Ishikawa (cell line): Measurements from ENCODE around the gene GPR153.

Experiments
- CEBPB ChIP-seq: IDR thresholded peaks from 2 replicates; pipeline ENCODE4 v1.6.1; 2012
- CREB1 ChIP-seq: IDR thresholded peaks from 2 replicates; pipeline ENCODE4 v1.6.1; 2012; ENCODE audit warnings: low read depth
- EGR1 ChIP-seq: IDR thresholded peaks from 2 replicates; pipeline ENCODE4 v1.6.1; 2012
- EP300 ChIP-seq: IDR thresholded peaks from 2 replicates; pipeline ENCODE4 v1.6.1; 2012; ENCODE audit warnings: borderline replicate concordance
- FOXM1 ChIP-seq: IDR thresholded peaks from 2 replicates; pipeline ENCODE4 v1.6.1; 2012; ENCODE audit warnings: low read depth, borderline replicate concordance
- NFIC ChIP-seq: IDR thresholded peaks from 2 replicates; pipeline ENCODE4 v1.6.1; 2012
- RAD21 ChIP-seq: IDR thresholded peaks from 2 replicates; pipeline ENCODE4 v1.6.1; 2012; ENCODE audit warnings: low read depth
- TAF1 ChIP-seq: IDR thresholded peaks from 2 replicates; pipeline ENCODE4 v1.6.1; 2012; ENCODE audit warnings: low read depth, mild to moderate bottlenecking
- TCF12 ChIP-seq: IDR thresholded peaks from 2 replicates; pipeline ENCODE4 v1.6.1; 2012; ENCODE audit warnings: low read depth
- TEAD4 ChIP-seq: IDR thresholded peaks from 2 replicates; pipeline ENCODE4 v1.6.1; 2012
- YY1 ChIP-seq: IDR thresholded peaks from 2 replicates; pipeline ENCODE4 v1.6.1; 2012; ENCODE audit warnings: low read depth
- ZBTB7A ChIP-seq: IDR thresholded peaks from 2 replicates; pipeline ENCODE4 v1.6.1; 2012; ENCODE audit warnings: low read depth
- TF ChIP-seq, protein P1 (sequence below): IDR thresholded peaks from 2 replicates; pipeline ENCODE4 v1.6.1; 2012; ENCODE audit warnings: low read depth, mild to moderate bottlenecking
- TF ChIP-seq, protein P2 (sequence below): IDR thresholded peaks from 2 replicates; pipeline ENCODE4 v1.6.1; 2012
- TF ChIP-seq, protein P3 (sequence below): IDR thresholded peaks from 2 replicates; pipeline ENCODE4 v1.6.1; 2012

The GPR153 gene

DNA sequence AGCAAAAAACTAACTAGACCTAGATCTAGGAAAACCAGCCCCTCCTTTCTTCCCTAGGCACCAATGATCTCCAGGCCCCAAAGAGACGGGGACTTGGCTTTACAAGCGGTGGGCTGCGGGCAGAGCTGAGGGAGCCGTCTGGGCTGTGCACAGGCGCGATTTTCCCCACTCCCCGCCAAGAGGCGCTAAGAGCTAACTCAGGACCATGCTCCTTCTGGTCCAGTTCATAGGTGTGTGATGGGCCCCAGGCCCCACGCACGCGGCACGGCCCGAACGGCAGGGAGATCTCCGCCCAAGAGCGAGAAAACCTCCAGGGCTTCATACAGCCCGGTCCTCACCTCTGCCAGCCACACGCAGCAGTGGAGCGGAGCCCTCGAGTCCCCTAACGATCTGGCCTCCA lies 7.5 kb upstream of the GPR153 start:
- no peak for TF ChIP-seq TEAD4

DNA sequence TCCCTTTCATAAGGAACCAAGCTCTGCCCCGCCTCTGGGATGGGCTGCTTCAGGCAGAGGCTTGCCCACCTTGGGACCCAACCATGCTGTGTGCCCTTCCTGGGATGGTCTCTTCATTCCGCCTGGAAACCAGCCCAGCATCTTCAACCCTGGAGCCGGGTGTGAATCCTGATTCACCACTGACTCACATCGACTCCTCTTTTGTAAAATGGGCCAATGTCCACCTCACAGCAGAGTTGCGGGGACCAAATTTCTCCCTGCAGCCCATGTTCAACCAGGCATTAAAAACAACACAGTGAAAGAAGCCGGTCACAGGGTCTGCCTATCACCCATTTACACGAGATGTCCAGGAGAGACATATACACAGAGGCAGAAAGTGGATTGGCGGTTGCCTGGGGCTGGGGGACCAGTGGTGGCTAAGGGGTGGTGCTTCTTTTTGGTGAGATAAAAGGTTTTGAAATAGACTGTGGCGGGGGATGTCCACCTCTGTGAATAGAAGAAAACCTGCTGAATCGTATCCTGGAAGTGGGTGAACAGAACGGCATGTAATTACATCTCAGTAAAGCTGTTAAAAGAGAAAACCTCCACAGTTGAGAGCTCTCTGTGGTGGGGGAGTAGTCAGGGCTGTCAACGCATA lies 6.9 kb upstream of the GPR153 start:
- TF ChIP-seq CEBPB (no peak), YY1 (no peak), TEAD4 (no peak), EGR1 (no peak), TAF1 (no peak), RAD21 (no peak), TCF12 (no peak), CREB1 (no peak), FOXM1 (no peak), EP300 (no peak), ZBTB7A (no peak)
- TF ChIP-seq, protein P1, sequence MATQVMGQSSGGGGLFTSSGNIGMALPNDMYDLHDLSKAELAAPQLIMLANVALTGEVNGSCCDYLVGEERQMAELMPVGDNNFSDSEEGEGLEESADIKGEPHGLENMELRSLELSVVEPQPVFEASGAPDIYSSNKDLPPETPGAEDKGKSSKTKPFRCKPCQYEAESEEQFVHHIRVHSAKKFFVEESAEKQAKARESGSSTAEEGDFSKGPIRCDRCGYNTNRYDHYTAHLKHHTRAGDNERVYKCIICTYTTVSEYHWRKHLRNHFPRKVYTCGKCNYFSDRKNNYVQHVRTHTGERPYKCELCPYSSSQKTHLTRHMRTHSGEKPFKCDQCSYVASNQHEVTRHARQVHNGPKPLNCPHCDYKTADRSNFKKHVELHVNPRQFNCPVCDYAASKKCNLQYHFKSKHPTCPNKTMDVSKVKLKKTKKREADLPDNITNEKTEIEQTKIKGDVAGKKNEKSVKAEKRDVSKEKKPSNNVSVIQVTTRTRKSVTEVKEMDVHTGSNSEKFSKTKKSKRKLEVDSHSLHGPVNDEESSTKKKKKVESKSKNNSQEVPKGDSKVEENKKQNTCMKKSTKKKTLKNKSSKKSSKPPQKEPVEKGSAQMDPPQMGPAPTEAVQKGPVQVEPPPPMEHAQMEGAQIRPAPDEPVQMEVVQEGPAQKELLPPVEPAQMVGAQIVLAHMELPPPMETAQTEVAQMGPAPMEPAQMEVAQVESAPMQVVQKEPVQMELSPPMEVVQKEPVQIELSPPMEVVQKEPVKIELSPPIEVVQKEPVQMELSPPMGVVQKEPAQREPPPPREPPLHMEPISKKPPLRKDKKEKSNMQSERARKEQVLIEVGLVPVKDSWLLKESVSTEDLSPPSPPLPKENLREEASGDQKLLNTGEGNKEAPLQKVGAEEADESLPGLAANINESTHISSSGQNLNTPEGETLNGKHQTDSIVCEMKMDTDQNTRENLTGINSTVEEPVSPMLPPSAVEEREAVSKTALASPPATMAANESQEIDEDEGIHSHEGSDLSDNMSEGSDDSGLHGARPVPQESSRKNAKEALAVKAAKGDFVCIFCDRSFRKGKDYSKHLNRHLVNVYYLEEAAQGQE, result no peak
- TF ChIP-seq, protein P2, sequence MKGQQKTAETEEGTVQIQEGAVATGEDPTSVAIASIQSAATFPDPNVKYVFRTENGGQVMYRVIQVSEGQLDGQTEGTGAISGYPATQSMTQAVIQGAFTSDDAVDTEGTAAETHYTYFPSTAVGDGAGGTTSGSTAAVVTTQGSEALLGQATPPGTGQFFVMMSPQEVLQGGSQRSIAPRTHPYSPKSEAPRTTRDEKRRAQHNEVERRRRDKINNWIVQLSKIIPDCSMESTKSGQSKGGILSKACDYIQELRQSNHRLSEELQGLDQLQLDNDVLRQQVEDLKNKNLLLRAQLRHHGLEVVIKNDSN, result no peak
- TF ChIP-seq, protein P3, sequence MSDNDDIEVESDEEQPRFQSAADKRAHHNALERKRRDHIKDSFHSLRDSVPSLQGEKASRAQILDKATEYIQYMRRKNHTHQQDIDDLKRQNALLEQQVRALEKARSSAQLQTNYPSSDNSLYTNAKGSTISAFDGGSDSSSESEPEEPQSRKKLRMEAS, result no peak

DNA sequence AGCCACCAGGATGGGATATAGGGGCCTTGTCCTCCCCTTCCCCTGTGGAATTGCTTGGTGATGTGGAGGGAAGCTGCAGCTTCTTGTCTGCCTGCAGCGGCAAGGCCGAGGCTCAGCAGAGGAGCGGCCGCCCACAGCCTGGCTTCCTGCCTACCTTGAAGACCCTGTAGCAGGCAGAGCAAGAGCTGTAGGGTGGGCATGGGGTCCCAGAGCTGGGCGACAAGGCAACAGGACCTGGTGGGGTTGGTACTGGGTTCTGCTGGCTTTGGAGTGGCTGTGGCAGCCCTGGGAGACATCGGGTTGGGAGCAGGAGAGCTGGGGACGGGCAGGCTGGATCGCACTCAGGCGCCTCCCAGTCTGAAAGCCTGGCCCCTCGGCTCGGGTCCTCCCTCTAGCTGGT lies 5.7 kb upstream of the GPR153 start:
- TF ChIP-seq, protein P2, result no peak
- TF ChIP-seq TCF12 (no peak), YY1 (no peak), TEAD4 (no peak)

DNA sequence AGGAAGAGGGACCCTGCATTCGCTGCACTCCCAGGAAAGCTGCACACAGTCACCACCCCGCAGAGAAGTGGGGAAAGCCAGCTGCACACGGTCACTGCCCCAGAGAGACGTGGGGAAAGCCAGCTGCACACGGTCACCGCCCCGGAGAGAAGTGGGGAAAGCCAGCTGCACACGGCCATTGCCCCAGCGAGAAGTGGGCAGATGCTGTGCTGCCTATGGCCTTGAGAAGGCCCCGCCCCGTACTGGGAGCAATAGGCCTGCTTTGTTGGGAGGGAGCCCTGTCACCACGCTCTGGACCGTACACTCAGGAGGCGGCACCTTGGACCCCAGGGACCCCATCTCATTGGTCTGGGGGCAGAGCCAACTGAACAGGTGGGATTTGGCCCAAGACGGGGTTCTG lies 4.3 kb upstream of the GPR153 start:
- TF ChIP-seq NFIC, result no peak
- no peak for TF ChIP-seq RAD21
- TF ChIP-seq, protein P1, result no peak
- no peak for TF ChIP-seq EP300

DNA sequence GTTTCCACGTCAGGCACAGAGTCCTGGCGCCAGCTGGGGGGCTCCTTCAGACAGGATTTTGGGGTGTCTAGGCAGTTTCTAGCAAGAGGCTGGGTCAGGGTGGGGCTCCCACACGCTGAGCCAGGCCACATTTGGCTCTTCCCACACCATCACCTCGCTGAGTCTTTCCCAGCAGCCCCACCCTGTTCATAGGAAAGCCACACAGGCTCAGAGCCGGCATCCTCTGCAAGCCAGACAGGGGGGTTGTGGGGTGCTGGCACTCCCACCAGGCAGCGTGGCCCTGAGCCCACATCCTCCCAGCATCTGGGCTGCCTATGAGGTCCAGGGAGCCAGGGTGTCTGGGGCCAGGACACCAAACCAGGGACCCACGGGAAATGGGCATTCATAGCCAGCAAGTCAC lies 2.8 kb upstream of the GPR153 start:
- no peak for TF ChIP-seq ZBTB7A
- TF ChIP-seq CEBPB, result no peak
- TF ChIP-seq EP300, result no peak
- no peak for TF ChIP-seq TCF12
- no peak for TF ChIP-seq RAD21
- TF ChIP-seq, protein P2, result no peak
- TF ChIP-seq NFIC, result no peak
- TF ChIP-seq, protein P3, result no peak
- TF ChIP-seq TAF1, result no peak
- TF ChIP-seq FOXM1, result no peak

DNA sequence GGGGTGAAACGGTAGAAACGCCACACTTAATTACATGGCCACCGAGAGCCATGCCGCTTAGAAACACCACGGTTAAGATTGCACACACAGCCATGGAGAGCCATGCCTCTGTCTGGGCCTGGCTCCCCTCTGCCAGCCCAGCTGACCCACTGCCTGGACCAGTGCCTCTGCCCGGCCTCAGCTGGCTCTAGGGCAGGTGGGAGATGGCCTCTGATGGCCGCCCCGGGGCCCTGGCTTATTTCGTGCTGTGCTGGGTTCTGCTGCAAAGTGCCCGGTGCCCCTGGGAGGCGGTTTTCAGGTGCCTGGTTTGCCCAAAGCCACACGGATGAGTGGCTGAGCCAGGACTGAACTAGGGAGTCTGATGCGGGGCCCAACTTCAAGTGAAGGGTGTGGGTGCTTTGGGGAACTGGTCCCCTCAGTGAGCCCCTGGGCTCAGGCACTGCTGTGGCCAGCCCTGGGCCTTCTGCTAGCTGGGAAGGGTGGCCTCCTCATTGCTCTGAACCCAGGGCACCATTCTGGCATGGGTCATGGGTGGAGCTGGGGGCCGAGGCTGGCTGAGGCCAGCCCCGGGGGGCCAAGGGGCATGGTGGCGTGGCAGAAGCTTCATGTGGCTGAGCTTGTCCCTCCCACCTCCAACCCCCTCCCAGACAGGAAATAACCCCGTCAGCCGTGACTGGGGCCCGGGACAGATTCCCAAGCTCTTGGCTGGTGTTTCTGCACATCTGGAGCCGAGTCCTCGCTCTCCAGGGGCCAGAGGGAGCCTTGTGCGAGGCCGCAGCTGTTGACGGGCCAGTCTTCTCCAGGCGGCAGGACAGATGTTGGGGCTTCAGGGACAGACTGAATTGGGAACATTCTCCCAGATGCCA lies 1.9 kb upstream of the GPR153 start:
- TF ChIP-seq TEAD4 (no peak), RAD21 (no peak), EP300 (no peak)
- TF ChIP-seq, protein P2, result no peak
